ENCODE results near the gene MEGF6.

GRCh38 chr1:3626025-3626424 lies 14.7 kb upstream of the MEGF6 start:
- TF ChIP-seq POLR2A (conservative IDR thresholded peaks at IDR 0.05) (no peak), SREBF1 (IDR thresholded peaks at IDR 0.05; ENCODE audit: borderline replicate concordance, low read depth, low read length) (no peak), STAG1 (CRISPR knock-in tag; IDR thresholded peaks at IDR 0.05; ENCODE audit: borderline replicate concordance) (no peak), KAT7 (CRISPR knock-in tag; IDR thresholded peaks at IDR 0.05; ENCODE audit: borderline replicate concordance) (no peak), POLR2AphosphoS5 (IDR thresholded peaks at IDR 0.05; ENCODE audit: control insufficient read depth, insufficient read depth, low read depth, low read length) (no peak)

Measured in K562 (cell line).